Suppressor macrophage (primary cell): ENCODE measurements around the gene ANKS1A.
A peak's percentile ranks its signal among the peaks of the same experiment; 100 is the strongest.
"Not testable (repeated sequence)": the region's sequence is repeated elsewhere in the genome, so short reads cannot be mapped to it uniquely, and the experiment has no call there.

Source experiments
- DNase-seq, 4 experiments: peaks; one replicate each; pipeline ENCODE4 v3.0.0-alpha.2; 2020 to 2022
- total RNA-seq, 17 experiments: gene quantifications; one replicate each; lab custom pipeline; 2026; ENCODE audit warnings: mixed read lengths in 6 of 17, inconsistent platforms in 3 of 17; lab: John Stamatoyannopoulos, UW

Gene ANKS1A, protein sequence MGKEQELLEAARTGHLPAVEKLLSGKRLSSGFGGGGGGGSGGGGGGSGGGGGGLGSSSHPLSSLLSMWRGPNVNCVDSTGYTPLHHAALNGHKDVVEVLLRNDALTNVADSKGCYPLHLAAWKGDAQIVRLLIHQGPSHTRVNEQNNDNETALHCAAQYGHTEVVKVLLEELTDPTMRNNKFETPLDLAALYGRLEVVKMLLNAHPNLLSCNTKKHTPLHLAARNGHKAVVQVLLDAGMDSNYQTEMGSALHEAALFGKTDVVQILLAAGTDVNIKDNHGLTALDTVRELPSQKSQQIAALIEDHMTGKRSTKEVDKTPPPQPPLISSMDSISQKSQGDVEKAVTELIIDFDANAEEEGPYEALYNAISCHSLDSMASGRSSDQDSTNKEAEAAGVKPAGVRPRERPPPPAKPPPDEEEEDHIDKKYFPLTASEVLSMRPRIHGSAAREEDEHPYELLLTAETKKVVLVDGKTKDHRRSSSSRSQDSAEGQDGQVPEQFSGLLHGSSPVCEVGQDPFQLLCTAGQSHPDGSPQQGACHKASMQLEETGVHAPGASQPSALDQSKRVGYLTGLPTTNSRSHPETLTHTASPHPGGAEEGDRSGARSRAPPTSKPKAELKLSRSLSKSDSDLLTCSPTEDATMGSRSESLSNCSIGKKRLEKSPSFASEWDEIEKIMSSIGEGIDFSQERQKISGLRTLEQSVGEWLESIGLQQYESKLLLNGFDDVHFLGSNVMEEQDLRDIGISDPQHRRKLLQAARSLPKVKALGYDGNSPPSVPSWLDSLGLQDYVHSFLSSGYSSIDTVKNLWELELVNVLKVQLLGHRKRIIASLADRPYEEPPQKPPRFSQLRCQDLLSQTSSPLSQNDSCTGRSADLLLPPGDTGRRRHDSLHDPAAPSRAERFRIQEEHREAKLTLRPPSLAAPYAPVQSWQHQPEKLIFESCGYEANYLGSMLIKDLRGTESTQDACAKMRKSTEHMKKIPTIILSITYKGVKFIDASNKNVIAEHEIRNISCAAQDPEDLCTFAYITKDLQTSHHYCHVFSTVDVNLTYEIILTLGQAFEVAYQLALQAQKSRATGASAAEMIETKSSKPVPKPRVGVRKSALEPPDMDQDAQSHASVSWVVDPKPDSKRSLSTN
- total RNA-seq = 12.5 to 50.3 (median 35.8) reads per million in 17 experiments

DNA sequence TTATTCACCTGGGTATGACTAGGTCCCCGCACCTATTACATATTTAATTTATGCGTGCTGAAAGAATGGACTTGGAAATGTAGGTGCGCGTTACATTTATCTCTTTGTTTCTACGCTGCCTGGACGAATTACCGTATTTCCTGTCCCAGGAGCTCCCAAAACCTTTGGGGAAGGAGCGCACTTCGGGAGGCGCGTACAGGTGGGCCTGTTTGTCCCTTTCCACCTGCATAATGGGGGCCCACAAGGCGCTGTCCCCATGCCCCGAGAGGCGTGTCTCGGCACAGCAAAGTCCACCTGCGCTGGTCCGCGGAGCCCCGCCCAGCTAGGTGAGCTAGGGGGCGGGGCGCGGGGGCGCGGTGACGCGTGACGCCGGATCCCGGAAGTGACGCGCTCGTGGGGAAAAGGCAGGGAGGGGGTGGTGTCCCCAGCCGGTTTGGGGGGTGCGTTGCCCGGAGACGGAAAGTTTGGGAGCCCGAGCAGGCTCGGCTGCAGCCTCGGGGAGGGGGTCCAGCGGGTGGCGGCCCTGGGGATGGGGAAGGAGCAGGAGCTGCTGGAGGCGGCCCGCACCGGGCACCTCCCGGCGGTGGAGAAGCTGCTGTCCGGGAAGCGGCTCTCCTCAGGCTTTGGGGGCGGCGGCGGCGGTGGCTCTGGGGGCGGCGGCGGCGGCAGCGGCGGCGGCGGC lies at the start of gene ANKS1A:
TSS of gene ANKS1A (plus strand) at position 382 of the 682 bp plus-strand sequence. CDS start at position 530, 148 bp downstream.
- peak; percentile 61 to 85 (median 72) for DNase-seq

DNA sequence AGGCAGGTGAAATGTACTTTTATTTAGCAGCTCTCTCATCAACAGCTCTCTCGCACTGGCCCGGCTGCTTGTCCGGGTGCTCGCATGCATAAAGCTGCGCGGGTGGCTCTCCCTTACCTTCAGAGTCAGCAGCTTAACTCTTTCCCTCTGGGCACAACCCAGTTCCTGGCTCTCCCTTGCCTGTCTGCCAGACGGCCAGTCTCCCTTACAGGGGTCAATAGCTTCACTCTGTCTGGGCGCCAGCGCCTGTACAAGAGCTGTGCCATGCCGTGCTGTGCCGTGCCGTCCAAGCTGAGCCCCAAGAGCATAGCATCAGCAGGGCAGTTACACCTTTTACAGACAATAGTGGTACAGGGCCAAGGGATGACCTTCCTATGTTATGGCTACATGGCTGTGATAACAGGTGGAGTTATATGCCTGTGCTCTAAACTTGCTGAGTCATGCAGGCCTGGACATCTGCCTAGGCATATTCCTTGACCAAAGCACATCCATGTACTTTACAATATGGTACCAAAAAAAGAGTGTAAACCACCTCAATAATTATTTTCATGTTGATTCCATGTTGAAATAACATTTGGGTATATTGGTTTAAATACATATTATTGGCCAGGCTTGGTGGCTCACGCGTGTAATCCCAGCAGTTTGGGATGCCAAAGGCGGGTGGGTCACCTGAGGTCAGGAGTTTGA lies 49.2 kb upstream of the ANKS1A start:
- no peak for DNase-seq

DNA sequence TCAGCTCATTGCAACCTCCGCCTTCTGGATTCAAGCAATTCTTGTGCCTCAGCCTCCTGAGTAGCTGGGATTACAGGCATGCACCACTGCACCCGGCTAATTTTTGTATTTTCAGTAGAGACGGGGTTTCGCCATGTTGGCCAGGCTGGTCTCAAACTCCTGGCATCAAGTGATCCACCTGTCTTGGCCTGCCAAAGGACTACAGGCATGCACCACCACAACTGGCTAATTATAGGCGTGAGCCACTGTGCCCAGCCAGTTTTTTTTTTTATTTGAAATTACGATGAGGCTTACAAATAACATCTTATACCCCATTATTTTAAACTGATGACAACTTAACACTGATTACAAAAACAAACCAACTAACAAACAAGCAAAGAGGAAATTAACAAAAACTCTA lies 40.0 kb upstream of the ANKS1A start:
- not testable (repeated sequence) for DNase-seq

DNA sequence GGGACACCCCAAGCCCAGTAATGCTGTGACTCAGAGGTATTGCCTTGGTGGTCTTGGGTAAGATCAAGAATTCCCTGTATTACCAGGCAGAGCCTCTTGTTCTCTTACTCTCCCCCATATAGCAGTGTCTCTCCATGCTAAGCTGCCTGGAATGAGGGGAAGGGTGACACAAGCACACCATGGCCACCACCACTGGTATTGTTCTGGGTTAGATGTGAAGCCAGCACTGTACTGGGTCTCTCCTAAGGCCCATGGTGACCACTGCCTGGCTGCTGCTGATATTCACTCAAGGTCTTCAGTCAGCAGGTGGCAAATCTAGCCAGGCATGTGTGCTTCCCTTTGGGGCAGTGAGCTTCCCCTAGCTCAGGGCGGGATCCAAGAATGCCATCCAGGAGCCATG lies 37.7 kb upstream of the ANKS1A start:
- DNase-seq = no peak

DNA sequence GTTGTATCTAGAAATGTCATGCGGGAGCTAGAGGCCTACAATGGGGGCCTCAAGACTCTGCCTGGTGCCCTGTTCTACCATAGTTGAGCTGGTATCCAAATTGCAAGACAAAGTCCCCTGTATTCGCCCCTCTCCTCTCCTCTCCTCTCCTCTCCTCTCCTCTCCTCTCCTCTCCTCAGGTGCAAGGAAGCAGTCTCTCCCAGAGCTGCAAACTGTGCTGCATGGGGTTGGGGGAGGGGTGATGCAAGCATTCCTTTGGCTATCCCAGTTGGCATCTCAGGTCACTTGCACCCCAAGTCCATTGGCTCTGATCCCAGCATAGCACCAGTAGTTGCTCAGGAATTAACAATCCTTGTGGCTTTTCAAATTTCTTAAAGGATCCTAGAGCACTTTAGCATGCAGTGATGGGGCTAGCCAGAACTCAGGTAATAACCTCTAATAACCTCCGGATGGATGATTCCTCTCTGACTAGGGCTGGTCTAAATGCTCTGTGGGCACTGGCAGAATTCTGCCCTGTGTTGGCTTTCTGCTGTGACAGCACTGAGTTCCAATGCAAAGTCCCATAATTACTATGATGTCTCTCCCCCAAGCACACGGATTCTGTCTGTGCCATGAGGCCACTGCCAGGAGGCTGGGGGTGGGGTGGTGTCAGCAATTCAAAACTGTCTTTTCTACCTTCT lies 36.5 kb upstream of the ANKS1A start:
- DNase-seq = no peak

DNA sequence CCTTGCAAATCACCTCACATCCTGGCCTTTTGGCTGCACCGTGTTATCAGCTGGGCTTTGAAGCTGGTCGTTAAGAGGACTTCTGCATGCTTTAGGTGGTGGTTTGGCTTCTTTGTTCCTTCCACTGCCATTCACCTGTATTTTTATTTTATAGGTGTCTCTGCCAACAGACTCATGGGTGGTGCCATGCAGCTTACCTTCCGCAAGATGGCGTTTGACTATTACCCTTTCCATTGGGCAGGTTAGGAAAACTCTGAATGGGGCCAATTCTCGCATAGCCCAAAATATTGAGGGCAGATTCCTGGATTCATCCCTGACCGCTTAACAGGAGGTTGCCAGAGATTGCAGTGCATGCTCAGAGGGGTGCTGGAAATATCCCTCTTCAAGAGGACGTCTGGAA lies 33.6 kb upstream of the ANKS1A start:
- no peak for DNase-seq

DNA sequence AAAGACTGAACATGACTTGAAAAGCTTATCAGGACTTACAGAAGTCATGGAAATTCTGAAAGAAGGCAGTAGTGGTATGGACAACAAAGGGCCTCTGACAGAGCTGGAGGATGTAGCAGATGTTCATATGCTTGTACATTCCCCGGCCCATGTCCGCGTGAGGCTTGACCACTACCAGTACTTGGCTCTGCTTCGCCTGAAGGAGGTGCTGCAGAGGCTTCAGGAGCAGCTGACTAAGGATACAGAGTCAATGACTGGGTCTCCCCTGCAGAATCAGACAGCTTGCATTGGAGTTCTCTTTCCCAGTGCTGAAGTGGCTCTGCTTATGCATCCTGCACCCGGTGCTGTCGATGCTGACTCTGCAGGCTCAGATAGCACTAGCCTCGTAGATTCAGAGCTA lies 30.4 kb upstream of the ANKS1A start:
- peak in 2 of 4 experiments; percentile 5 to 8 for DNase-seq

DNA sequence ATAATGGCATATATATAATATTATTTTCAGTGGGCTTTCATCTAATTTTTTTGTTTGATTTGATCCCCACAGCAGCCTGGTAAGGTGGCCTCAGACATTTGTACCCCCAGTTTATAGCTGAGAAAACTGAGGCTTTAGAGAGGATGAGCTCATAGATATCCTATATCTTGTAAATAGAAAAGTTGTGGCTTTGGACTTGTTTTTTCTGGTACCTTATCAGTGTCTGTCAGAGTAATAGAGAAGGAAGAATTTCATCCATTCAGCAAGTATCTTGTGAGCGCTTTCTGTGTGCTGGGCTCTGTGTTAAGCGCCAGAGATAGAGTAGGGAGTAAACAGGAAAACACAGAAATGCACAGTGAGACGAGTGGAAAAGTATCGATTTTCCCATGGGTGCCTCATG lies 29.1 kb upstream of the ANKS1A start:
- no peak for DNase-seq

DNA sequence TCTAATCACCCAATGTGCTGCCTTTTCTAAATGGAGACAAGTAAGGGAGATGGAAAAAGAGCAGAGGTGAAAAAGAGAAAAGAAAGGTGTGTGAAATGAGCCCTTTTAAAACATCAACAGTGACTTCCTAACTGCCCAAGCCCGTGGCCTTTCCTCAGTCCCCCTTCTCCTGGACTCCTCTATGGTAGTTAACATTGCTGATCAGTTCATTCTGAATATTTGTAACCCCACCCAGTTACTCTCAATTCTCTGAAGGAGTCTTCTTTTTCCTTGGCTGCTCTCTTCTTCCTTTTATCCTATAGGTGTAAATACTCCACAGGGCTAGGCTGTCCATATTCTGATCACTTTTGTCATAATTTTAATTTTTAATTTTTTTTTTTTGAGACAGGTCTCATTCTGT lies 28.3 kb upstream of the ANKS1A start:
- no peak for DNase-seq

DNA sequence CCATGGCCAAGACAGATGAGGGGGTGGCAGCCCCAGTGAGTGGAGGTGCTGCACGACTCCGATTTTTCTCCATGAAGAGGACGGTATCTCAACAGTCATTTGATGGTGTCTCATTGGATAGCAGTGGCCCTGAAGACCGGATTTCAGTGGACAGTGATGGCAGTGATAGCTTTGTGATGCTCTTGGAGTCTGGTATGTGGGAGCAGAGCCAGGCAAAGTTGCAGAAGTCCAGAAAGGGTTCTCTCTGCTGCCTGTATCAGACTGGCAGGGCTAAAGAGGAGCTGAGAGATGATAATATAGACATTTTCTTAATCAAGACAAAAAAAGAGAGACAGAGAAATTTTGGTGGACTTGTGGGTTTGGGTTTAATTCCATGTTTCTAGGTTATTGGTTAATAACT lies 25.0 kb upstream of the ANKS1A start:
- DNase-seq = no peak

DNA sequence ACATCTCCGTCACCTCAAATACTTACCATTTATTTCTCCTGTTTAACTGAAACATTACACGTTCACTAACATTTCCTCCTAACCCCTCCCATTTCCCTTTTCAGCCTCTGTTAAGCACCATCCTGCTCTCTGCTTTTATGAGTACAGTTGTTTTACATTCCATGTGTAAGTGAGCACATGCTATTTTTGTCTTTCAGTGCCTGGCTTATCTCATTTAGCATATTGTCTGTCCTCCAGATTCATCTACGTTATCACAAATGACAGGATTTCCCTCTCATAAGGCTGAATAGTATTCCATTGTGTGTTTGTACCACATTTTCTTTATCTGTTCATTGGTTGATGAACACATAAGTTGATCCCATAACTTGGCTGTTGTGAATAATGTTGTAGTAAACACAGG lies 23.9 kb upstream of the ANKS1A start:
- no peak for DNase-seq

DNA sequence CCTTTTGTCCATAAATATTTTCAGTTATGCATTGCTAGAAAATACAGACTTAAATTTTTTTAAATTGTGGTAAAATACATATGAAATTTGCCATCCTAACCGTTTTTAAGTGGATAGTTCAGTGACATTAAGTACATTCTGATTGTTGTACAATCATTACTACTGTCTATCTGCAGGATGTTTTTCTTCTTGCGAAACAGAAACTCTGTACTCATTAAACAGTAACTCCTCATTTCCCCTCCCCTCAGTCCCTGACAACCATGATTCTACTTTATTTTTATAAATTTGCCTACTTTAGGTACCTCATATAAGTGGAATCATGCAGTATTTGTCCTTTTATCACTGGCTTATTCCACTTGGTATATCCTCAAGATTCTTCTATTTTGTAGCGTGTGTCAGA lies 22.5 kb upstream of the ANKS1A start:
- DNase-seq = no peak

DNA sequence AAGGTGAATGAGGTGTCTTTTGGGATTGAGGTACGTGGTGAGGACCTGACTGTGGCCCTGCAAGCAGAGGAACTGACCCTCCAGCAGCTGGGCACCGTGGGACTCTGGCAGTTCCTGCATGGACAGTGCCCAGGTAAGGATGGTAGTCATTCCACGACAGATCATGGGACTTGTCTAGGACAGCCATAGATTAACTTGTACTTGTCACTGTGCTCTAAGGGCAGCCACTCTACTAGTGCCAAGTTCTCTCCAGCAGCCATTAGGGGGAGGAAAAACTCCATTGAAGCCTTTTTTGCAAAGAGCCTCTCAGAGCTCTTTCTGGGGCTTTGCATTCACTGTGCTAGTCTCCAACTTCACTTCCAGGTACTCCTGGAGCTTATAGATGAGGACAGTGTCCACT lies 21.6 kb upstream of the ANKS1A start:
- peak in 1 of 4 experiments; percentile 9 for DNase-seq

DNA sequence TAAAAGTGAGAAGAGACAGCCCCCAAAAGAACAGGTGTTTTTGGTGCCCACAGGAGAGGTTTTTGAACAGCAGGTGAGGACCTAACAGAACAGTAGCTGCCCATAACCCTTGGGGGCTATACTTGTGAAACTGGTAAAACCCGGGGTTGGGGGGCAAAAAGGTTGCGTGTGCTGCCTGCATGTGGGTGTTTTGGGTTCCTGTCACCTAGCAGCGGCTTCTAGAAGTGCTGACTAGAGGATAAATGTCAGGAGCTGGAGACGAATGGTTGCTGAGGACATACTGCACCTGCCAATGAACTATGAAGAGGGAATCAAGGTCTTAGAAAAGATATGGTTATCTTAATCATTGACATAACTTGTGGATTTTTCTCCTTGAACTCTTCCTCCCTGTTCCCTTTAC lies 17.2 kb upstream of the ANKS1A start:
- no peak for DNase-seq

DNA sequence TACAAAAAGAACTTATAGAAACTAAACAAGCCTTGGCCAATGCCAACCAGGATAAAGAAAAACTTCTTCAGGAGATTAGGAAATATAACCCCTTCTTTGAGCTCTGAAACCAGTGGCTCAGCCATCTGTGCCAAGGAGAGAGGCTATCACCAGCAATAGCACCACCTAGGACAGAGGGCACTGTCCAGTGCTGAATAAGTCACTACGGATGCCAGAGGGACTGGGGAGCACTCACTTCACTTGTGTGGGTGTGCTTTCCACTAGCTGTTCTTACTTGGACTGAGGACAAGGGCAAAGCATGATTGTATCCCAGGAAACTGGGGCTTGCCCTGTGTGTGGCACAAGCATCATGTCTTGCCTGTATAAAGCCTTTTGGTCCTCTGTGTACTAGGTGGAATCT lies 16.7 kb upstream of the ANKS1A start:
- DNase-seq = no peak

DNA sequence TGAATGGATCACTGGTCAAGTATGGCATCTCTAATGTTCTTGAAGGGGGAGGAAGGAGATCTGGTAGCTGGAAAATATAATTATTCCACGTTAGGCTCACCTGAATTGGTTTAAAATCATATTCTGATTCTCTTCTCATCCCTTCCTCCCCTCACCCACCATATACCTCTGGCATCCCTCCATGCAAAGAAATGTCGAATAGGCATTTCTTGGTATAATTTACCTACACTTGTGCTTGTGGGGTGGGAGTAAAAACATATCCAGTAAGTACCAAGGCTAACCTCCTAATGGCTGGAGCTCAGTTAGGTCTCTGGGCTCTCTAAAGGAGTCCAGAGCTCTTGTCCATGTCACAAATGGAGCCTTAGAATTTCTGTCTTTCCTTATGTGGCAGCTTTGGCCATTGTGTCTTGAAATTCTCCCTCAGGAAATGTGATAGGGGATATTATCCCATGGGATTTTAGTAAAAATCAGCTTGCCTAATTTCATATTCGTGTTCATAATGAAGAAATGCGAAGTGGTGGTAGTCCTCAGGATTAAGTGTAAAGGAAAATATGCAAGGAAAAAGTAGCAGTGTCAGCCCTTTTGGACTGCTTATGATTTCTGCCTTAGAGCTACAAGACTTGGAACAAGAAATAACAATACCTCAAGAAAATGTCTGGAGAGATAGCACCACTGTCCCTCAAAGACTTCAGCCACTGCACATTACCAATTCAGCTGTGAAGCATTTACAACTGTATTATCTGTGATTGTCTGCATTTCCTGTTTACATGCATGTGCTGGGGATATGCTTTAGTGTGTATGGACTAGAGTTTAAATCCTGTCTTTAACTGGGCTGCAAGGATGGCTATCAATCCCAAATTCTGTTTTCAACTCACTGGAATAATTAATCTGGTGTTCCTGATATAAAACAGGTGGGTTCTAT lies 13.5 kb upstream of the ANKS1A start:
- no peak for DNase-seq

DNA sequence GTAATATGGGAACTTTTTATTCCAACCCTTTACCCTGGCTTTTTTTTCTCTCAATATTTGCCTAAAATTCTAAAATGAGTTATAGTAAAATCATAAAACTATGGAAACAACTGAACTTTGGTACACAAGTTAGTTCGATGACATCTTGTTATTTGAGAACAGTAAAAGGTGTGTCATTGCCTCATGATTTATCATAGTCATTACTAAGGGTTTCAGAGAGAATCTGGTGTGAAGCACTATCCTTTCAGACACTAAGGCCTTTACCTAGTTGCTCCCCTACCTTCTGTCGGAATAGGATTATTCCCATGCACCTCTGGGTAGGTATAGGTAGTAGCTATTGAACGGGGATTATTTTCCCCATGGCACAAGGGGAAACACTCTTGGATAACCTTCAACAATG lies 12.6 kb upstream of the ANKS1A start:
- no peak for DNase-seq

DNA sequence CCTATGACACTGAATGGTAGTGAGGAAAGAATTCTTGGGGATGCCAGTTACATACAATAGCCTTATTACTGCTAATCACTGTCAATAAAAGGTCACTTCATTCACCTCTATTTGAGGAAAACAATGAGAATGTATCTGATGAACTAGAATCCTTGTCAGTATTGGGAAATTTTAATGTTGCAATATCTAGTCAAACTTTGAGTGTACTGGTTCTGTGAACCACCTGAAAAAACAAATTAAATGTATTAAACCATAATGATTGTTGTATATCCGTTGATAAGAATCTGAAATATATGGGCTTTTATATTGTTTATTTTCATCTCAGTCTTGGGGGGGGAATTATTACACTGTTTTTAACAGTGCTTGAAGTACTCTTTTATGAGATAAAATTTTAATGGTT lies 11.8 kb upstream of the ANKS1A start:
- DNase-seq = no peak

DNA sequence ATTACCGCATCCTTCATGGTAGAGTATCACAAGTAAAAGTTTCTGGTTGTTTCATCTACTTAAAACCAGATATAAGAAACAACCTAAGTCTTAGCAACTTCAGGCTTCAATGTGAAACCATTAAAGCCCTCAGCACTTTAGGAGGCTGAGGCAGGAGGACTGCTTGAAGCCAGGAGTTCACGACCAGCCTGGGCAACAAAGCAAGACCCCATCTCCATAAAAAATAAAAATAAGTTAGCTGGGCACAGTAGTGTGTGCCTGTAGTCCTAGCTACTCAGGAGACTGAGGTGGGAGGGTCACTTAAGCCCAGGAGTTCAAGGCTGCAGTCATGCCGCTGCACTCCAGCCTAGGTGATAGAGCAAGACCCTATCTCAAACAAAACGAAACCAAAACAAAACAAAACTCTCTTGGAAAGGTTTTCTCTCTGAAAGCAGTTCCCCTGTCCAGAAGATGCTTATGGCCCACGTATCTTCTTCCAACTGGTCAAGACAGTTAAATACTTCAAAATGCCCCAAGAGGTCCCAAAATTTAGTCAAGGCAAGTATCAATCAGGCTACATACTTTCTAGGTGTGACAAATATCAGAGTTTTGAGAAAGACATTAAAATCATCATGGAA lies 11.1 kb upstream of the ANKS1A start:
- DNase-seq = no peak

DNA sequence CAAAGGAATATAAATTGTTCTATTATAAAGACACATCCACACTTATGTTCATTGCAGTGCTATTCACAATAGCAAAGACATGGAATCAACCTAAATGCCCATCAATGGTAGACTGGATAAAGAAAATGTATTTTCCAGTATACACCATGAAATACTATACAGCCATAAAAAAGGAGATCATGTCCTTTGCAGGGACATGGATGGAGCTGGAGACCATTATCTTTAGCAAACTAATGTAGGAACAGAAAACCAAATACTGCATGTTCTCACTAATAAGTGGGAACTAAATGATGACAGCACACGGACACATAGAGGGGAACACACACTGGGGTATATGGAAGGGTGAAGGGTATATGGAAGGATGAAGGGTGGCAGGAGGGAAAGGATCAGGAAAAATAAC lies 5.0 kb upstream of the ANKS1A start:
- not testable (repeated sequence) for DNase-seq
